ENCODE data around the gene ARFGEF2.

DNA sequence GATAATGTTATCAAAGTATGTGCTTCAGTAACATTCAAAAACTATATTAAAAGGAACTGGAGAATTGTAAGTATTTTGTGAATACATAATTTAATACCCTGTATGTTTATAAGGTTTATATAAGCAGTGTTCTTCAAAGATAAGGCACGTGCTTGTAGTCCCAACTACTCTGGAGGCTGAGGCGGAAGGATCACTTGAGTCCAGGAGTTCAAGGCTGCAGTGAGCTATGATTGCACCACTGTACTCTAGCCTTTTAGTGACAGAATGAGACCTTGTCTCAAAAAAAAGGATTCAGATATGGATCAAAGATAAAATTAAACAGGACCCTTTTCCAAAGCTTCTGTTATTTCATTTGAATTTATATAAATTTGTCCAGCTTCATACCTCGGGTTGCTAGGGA lies 141.8 kb downstream of the ARFGEF2 start:
- TF ChIP-seq, protein P1, sequence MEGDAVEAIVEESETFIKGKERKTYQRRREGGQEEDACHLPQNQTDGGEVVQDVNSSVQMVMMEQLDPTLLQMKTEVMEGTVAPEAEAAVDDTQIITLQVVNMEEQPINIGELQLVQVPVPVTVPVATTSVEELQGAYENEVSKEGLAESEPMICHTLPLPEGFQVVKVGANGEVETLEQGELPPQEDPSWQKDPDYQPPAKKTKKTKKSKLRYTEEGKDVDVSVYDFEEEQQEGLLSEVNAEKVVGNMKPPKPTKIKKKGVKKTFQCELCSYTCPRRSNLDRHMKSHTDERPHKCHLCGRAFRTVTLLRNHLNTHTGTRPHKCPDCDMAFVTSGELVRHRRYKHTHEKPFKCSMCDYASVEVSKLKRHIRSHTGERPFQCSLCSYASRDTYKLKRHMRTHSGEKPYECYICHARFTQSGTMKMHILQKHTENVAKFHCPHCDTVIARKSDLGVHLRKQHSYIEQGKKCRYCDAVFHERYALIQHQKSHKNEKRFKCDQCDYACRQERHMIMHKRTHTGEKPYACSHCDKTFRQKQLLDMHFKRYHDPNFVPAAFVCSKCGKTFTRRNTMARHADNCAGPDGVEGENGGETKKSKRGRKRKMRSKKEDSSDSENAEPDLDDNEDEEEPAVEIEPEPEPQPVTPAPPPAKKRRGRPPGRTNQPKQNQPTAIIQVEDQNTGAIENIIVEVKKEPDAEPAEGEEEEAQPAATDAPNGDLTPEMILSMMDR (IDR thresholded peaks at IDR 0.05; ENCODE audit: borderline replicate concordance, extremely low read depth, low read length, poor library complexity, severe bottlenecking), result no peak
- no peak for TF ChIP-seq EZH2 (IDR thresholded peaks at IDR 0.05; ENCODE audit: borderline replicate concordance, low read depth, low read length, severe bottlenecking)
